Subcutaneous adipose tissue (tissue), 4 donors: Measurements from ENCODE around the gene LCN1. TPM values are rescaled to one million over a fixed set of nuclear protein-coding genes. Genes with fewer than 3 reads are reported as not detected.

ENCODE experiments used
- CTCF ChIP-seq: fragments of 450-650 bp; IDR thresholded peaks from one replicate; pipeline ENCODE4 v1.5.1; 2016; ENCODE audit warnings: low read depth, mild to moderate bottlenecking, control low read depth, antibody characterized with exemption, moderate library complexity
- total RNA-seq, 4 donors: library from RNA; depleted of rRNA; stranded (reverse); fragments of >200 nt; gene quantifications; one replicate each; pipeline ENCODE4 v1.1.0, GENCODE V29; 2016

Gene LCN1
- total RNA-seq, 4 donors from 2014 or later, result not detected

GRCh38 chr9:135516132-135516860 is 4.9 kb upstream of the LCN1 start:
- no peak for TF ChIP-seq CTCF

GRCh38 chr9:135517407-135517822 is 3.8 kb upstream of the LCN1 start:
- TF ChIP-seq CTCF, result no peak

GRCh38 chr9:135519179-135519971 is 1.9 kb upstream of the LCN1 start:
- TF ChIP-seq CTCF, result no peak

- TF ChIP-seq CTCF, result no peak
Measured at GRCh38 chr9:135521608-135522095, 412 bp downstream of the LCN1 start.

GRCh38 chr9:135522137-135522877 is 1.1 kb downstream of the LCN1 start:
- TF ChIP-seq CTCF, result no peak

GRCh38 chr9:135522931-135523330 is 1.7 kb downstream of the LCN1 start:
- no peak for TF ChIP-seq CTCF
